C4-2B (cell line): ENCODE results near the gene UGT1A10.

ENCODE experiments used
- CTCF ChIP-seq: fragments of 450-650 bp; conservative IDR thresholded peaks from 2 replicates; pipeline ENCODE4 v1.5.1; 2017; ENCODE audit warnings: mild to moderate bottlenecking
- ZFX ChIP-seq: fragments of 450-650 bp; IDR thresholded peaks from 2 replicates; pipeline ENCODE4 v1.6.1; 2017

DNA sequence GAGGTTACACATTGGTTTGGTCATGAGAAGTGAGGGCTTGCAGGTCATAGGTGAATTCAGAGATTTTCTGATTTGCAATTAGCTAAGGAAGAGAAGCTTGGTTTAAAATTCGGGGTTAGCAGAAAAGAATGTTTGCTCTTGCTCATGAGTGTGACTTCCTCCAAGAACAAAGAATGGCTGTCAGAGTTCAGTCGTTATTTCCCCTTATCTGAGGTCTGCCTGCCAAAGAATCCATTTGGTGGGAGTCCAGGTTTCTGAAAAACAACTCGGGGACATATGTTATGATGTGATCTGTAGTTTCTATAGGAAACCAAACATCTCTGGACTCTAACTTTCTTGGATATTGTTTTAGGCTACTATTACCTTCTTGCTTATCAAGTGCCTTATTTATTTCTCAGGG lies 53.3 kb downstream of the UGT1A10 start:
- TF ChIP-seq CTCF = no peak
- no peak for TF ChIP-seq ZFX
